Measurements from ENCODE around the gene SPATA31E1. TPM values are rescaled to one million over a fixed set of nuclear protein-coding genes. Genes with fewer than 3 reads are reported as not detected.
"Not testable (repeated sequence)": the region's sequence is repeated elsewhere in the genome, so short reads cannot be mapped to it uniquely, and the experiment has no call there.

SPATA31E1 gene
- total RNA-seq, 1 donor, result under 0.01 TPM

GRCh38 chr9:87849144-87849758 is 33.4 kb upstream of the SPATA31E1 start:
- Histone ChIP-seq H3K4me1 (ENCODE audit: insufficient read depth, low read length) (peaks cover 3% of the 10 kb centered on the region), H3K9me3 (ENCODE audit: low read depth, low read length) (no peaks in the 10 kb centered on the region), H3K4me2 (ENCODE audit: insufficient read depth, low read length) (no peak overlapping the region), H3K36me3 (ENCODE audit: insufficient read depth, low read length) (no peaks in the 10 kb centered on the region), H4K20me1 (ENCODE audit: insufficient read depth, low read length) (no peaks in the 10 kb centered on the region), H3K27ac (ENCODE audit: low read depth, low read length) (no peak overlapping the region), H3K27me3 (ENCODE audit: insufficient read depth, low read length) (no peaks in the 10 kb centered on the region), H3K4me3 (ENCODE audit: insufficient read depth, low read length) (no peak overlapping the region), H3K79me2 (ENCODE audit: insufficient read depth, low read length) (no peaks in the 10 kb centered on the region), H2AFZ (ENCODE audit: low read length) (no peak overlapping the region)
- TF ChIP-seq CTCF (IDR thresholded peaks at IDR 0.05; ENCODE audit: extremely low read depth, low read depth, low read length), result no peak
- no peak for DNase-seq (ENCODE audit: insufficient read length, low spot score, missing footprints)

- Histone ChIP-seq H3K4me3 (ENCODE audit: insufficient read depth, low read length) (no peak overlapping the region), H3K27me3 (ENCODE audit: insufficient read depth, low read length) (no peaks in the 10 kb centered on the region), H3K79me2 (ENCODE audit: insufficient read depth, low read length) (no peaks in the 10 kb centered on the region), H3K36me3 (ENCODE audit: insufficient read depth, low read length) (no peaks in the 10 kb centered on the region), H3K4me1 (ENCODE audit: insufficient read depth, low read length) (peaks cover 3% of the 10 kb centered on the region), H3K9me3 (ENCODE audit: low read depth, low read length) (no peaks in the 10 kb centered on the region), H4K20me1 (ENCODE audit: insufficient read depth, low read length) (no peaks in the 10 kb centered on the region), H3K4me2 (ENCODE audit: insufficient read depth, low read length) (no peak overlapping the region), H3K27ac (ENCODE audit: low read depth, low read length) (no peak overlapping the region), H2AFZ (ENCODE audit: low read length) (no peak overlapping the region)
- no peak for TF ChIP-seq CTCF (IDR thresholded peaks at IDR 0.05; ENCODE audit: extremely low read depth, low read depth, low read length)
- peak; percentile 88 for DNase-seq (ENCODE audit: insufficient read length, low spot score, missing footprints)
Observed at GRCh38 chr9:87850391-87850790, 32.3 kb upstream of the SPATA31E1 start.

- not testable (repeated sequence) for H3K27ac ChIP-seq (ENCODE audit: low read depth, low read length); H3K4me2 ChIP-seq (ENCODE audit: insufficient read depth, low read length); DNase-seq (ENCODE audit: insufficient read length, low spot score, missing footprints); H4K20me1 ChIP-seq (ENCODE audit: insufficient read depth, low read length); H3K4me1 ChIP-seq (ENCODE audit: insufficient read depth, low read length); H3K9me3 ChIP-seq (ENCODE audit: low read depth, low read length); H3K79me2 ChIP-seq (ENCODE audit: insufficient read depth, low read length); H3K27me3 ChIP-seq (ENCODE audit: insufficient read depth, low read length); H2AFZ ChIP-seq (ENCODE audit: low read length); H3K4me3 ChIP-seq (ENCODE audit: insufficient read depth, low read length); H3K36me3 ChIP-seq (ENCODE audit: insufficient read depth, low read length)
Observed at GRCh38 chr9:87851186-87851585, 31.5 kb upstream of the SPATA31E1 start.

- Histone ChIP-seq H3K4me3 (ENCODE audit: insufficient read depth, low read length) (no peak overlapping the region), H3K36me3 (ENCODE audit: insufficient read depth, low read length) (no peaks in the 10 kb centered on the region), H3K79me2 (ENCODE audit: insufficient read depth, low read length) (no peaks in the 10 kb centered on the region), H3K4me1 (ENCODE audit: insufficient read depth, low read length) (peaks cover 3% of the 10 kb centered on the region), H3K27me3 (ENCODE audit: insufficient read depth, low read length) (no peaks in the 10 kb centered on the region), H2AFZ (ENCODE audit: low read length) (no peak overlapping the region), H3K4me2 (ENCODE audit: insufficient read depth, low read length) (no peak overlapping the region), H3K27ac (ENCODE audit: low read depth, low read length) (no peak overlapping the region), H3K9me3 (ENCODE audit: low read depth, low read length) (no peaks in the 10 kb centered on the region), H4K20me1 (ENCODE audit: insufficient read depth, low read length) (no peaks in the 10 kb centered on the region)
- no peak for DNase-seq (ENCODE audit: insufficient read length, low spot score, missing footprints)
- no peak for TF ChIP-seq CTCF (IDR thresholded peaks at IDR 0.05; ENCODE audit: extremely low read depth, low read depth, low read length)
Observed at GRCh38 chr9:87853302-87853701, 29.4 kb upstream of the SPATA31E1 start.

Data from osteoblast (primary cell).